GM12878 (cell line): ENCODE data around the gene CD83. TPM values are rescaled to one million over a fixed set of nuclear protein-coding genes. Genes with fewer than 3 reads are reported as not detected.

Source experiments
- ATAC-seq: fragments of 200-7000 bp; cut with Tn5 transposase; 3 replicates; pipeline ENCODE4 v1.9.1; 2020; ENCODE audit warnings: mild to moderate bottlenecking, moderate library complexity
- BruUV-seq: library from RNA; stranded (reverse); fragments of 400-500 nt; replicated peaks from 2 replicates; lab custom pipeline; 2021; lab: Mats Ljungman, UMichigan
- CTCF ChIA-PET: fragments of 300-600 bp; sonication (Branson Sonifier 250); formaldehyde crosslinking; extraction: SDS; loops from one replicate; lab custom pipeline; 2021; ENCODE audit warnings: inconsistent platforms; lab: Yijun Ruan, JAX
- POLR2A ChIA-PET: fragments of 350-600 bp; formaldehyde crosslinking; extraction: SDS; loops from one replicate; lab custom pipeline; 2021; ENCODE audit warnings: inconsistent platforms; lab: Charles Lee
- RAD21 ChIA-PET: fragments of 300-600 bp; sonication (Branson Sonifier 250); formaldehyde crosslinking; loops from one replicate; lab custom pipeline; 2023; ENCODE audit warnings: antibody characterized with exemption; ENCODE audit not compliant: unreplicated experiment; lab: Charles Lee
- SMC1A ChIA-PET: fragments of 300-600 bp; sonication (Branson Sonifier 250); formaldehyde crosslinking; loops from one replicate; lab custom pipeline; 2023; ENCODE audit not compliant: unreplicated experiment, uncharacterized antibody; lab: Charles Lee
- DNase-seq: peaks from one replicate; pipeline ENCODE4 v3.0.0-alpha.2; 2011; ENCODE audit warnings: low read depth, low spot score
- FAIRE-seq: peaks from 3 replicates; lab custom pipeline; 2011; peaks lifted over from hg19 to GRCh38; lab: Jason Lieb, UNC
- H2AFZ ChIP-seq: 2 replicates; pipeline ENCODE4 v1.6.0; 2011; ENCODE audit warnings: low read depth, low read length, control low read depth; ENCODE audit not compliant: control insufficient read depth
- H3K27ac ChIP-seq: 2 replicates; pipeline ENCODE4 v1.5.1; 2011; ENCODE audit warnings: control low read depth; ENCODE audit not compliant: control insufficient read depth, insufficient read depth
- H3K27me3 ChIP-seq, 2 experiments: replicated peaks in 1 of 2; 2 replicates each; pipeline versions ENCODE4 v1.6.0 to v1.6.1; 2011; ENCODE audit warnings: low read length in 1 of 2; ENCODE audit not compliant: control insufficient read depth in 2 of 2, insufficient read depth in 2 of 2
- H3K36me3 ChIP-seq, 2 experiments: 2 replicates each; pipeline ENCODE4 v1.5.1; 2011; ENCODE audit warnings: low read length in 1 of 2; ENCODE audit not compliant: control insufficient read depth in 2 of 2, insufficient read depth in 2 of 2
- H3K4me1 ChIP-seq: 2 replicates; pipeline ENCODE4 v1.6.1; 2011; ENCODE audit warnings: mild to moderate bottlenecking, low read length, moderate library complexity, mixed read lengths; ENCODE audit not compliant: control insufficient read depth, insufficient read depth
- H3K4me2 ChIP-seq: 2 replicates; pipeline ENCODE4 v1.6.0; 2011; ENCODE audit warnings: control low read depth; ENCODE audit not compliant: control insufficient read depth, insufficient read depth
- H3K4me3 ChIP-seq: fragments of 200-600 bp; sonication (generic); 2 replicates; pipeline ENCODE4 v1.5.1; 2016
- H3K79me2 ChIP-seq: 2 replicates; pipeline ENCODE4 v1.6.0; 2011; ENCODE audit warnings: low read length; ENCODE audit not compliant: control insufficient read depth, insufficient read depth
- H3K9ac ChIP-seq: 2 replicates; pipeline ENCODE4 v1.8.0; 2011; ENCODE audit warnings: low read length, control low read depth, mixed read lengths; ENCODE audit not compliant: control insufficient read depth, insufficient read depth
- H3K9me3 ChIP-seq: replicated peaks from 3 replicates; pipeline ENCODE4 v1.5.1; 2011; ENCODE audit warnings: mild to moderate bottlenecking, low read length; ENCODE audit not compliant: control insufficient read depth, insufficient read depth
- H4K20me1 ChIP-seq: 2 replicates; pipeline ENCODE4 v1.6.0; 2011; ENCODE audit not compliant: control insufficient read depth, insufficient read depth
- ATF7 ChIP-seq: fragments of 450-650 bp; IDR thresholded peaks from 2 replicates; pipeline ENCODE4 v1.6.1; 2016; ENCODE audit warnings: low read depth, mild to moderate bottlenecking
- DPF2 ChIP-seq: fragments of 450-650 bp; IDR thresholded peaks from 2 replicates; pipeline ENCODE4 v1.6.1; 2017; ENCODE audit warnings: mild to moderate bottlenecking
- EP300 ChIP-seq, 2 experiments: fragments of 150-350 bp in 1 of 2; IDR thresholded peaks; 2 replicates each; pipeline ENCODE4 v1.6.1; 2011 to 2012; ENCODE audit warnings: low read depth in 2 of 2, low read length in 2 of 2, borderline replicate concordance in 1 of 2, improper control_type of control experiment in 1 of 2, inconsistent platforms in 1 of 2; ENCODE audit not compliant: control insufficient read depth in 1 of 2
- HCFC1 ChIP-seq: fragments of 150-350 bp; IDR thresholded peaks from 2 replicates; pipeline ENCODE4 v1.6.1; 2014; ENCODE audit warnings: low read length
- JUND ChIP-seq: IDR thresholded peaks from 2 replicates; pipeline ENCODE4 v1.6.1; 2012; ENCODE audit warnings: low read depth, mild to moderate bottlenecking, low read length, improper control_type of control experiment, moderate library complexity
- NRF1 ChIP-seq: conservative IDR thresholded peaks from 2 replicates; pipeline ENCODE4 v1.6.1; 2011; ENCODE audit warnings: mild to moderate bottlenecking, low read depth, low read length, improper control_type of control experiment
- PBX3 ChIP-seq: IDR thresholded peaks from 2 replicates; pipeline ENCODE4 v1.6.1; 2011; ENCODE audit warnings: mild to moderate bottlenecking, low read depth, low read length, moderate library complexity; ENCODE audit not compliant: insufficient replicate concordance
- PML ChIP-seq: IDR thresholded peaks from 2 replicates; pipeline ENCODE4 v1.6.1; 2012; ENCODE audit warnings: low read length, inconsistent platforms
- RB1 ChIP-seq: fragments of 450-650 bp; formaldehyde crosslinking; IDR thresholded peaks from 2 replicates; pipeline ENCODE4 v1.6.1; 2017; ENCODE audit warnings: mild to moderate bottlenecking, borderline replicate concordance
- SMAD1 ChIP-seq: fragments of 450-650 bp; IDR thresholded peaks from 2 replicates; pipeline ENCODE4 v1.6.1; 2018; ENCODE audit warnings: mild to moderate bottlenecking, low read depth; ENCODE audit not compliant: partially characterized antibody
- WRNIP1 ChIP-seq: IDR thresholded peaks from 2 replicates; pipeline ENCODE4 v1.6.1; 2011; ENCODE audit warnings: low read depth, low read length, improper control_type of control experiment, borderline replicate concordance
- YY1 ChIP-seq: IDR thresholded peaks from 2 replicates; pipeline ENCODE4 v1.6.1; 2011; ENCODE audit warnings: low read depth, mild to moderate bottlenecking, low read length
- ZBTB40 ChIP-seq: fragments of 450-650 bp; IDR thresholded peaks from 2 replicates; pipeline ENCODE4 v1.6.1; 2016; ENCODE audit warnings: mild to moderate bottlenecking, moderate library complexity, borderline replicate concordance
- ZNF384 ChIP-seq: IDR thresholded peaks from 2 replicates; pipeline ENCODE4 v1.6.1; 2012; ENCODE audit warnings: low read depth, mild to moderate bottlenecking, low read length, improper control_type of control experiment, borderline replicate concordance
- WGBS: methylation state at CpG from one replicate; pipeline ENCODE4 v1.1.6; 2016; ENCODE audit warnings: low lambda C conversion rate; ENCODE audit not compliant: insufficient replicate concordance, insufficient coverage; ENCODE audit errors: missing lambda C conversion rate; 5-methylcytosine and 5-hydroxymethylcytosine counted together
- in situ Hi-C: fragments of 300-500 bp; cut with MboI; formaldehyde crosslinking; loops from 9 replicates; pipeline ENCODE4 v1.14.3; 2018; ENCODE audit warnings: mixed read lengths
- intact Hi-C: fragments of 100-400 bp; cut with micrococcal nuclease; formaldehyde crosslinking; loops from one replicate; pipeline ENCODE4 v1.14.2; 2022; ENCODE audit not compliant: unreplicated experiment
- polyA plus RNA-seq, 11 experiments: library from polyadenylated mRNA; depleted of rRNA in 4 of 11; unstranded in 6 of 11; stranded (reverse) in 5 of 11; fragments of >200 nt; fragmentation: Nextera tagmentation in 4 of 11; fragmentation: Illumina TruSeq in 1 of 11; extraction: Ambion mirVana in 4 of 11; extraction: Trizol in 1 of 11; gene quantifications; 1 replicate in 1 of 11; 2 replicates in 10 of 11; pipeline versions ENCODE4 v1.2.1 to v1.2.3, GENCODE V29; 2011 to 2016; ENCODE audit warnings: inconsistent platforms in 2 of 11, missing spikeins in 2 of 11, low read depth in 1 of 11
- total RNA-seq, 4 experiments: library from RNA; depleted of rRNA in 3 of 4; stranded (reverse); fragments of >200 nt in 3 of 4; fragmentation: Illumina TruSeq in 1 of 4; extraction: Trizol in 1 of 4; gene quantifications; 2 replicates each; pipeline versions ENCODE4 v1.2.1 to v1.2.3, GENCODE V29; 2013 to 2021
- TF ChIP-seq, protein P1 (sequence below): IDR thresholded peaks from 2 replicates; pipeline ENCODE4 v1.6.1; 2011; ENCODE audit warnings: low read depth, low read length, improper control_type of control experiment, borderline replicate concordance
- TF ChIP-seq, protein P2 (sequence below): IDR thresholded peaks from 2 replicates; pipeline ENCODE4 v1.6.1; 2012; ENCODE audit warnings: low read length, inconsistent platforms

CD83 gene
- total and polyA plus RNA-seq, 10 of the 15 experiments (the other 5 are each of a cell fraction or from before 2014, with no cell fraction given), result 76.1 to 174 (median 129) TPM

DNA sequence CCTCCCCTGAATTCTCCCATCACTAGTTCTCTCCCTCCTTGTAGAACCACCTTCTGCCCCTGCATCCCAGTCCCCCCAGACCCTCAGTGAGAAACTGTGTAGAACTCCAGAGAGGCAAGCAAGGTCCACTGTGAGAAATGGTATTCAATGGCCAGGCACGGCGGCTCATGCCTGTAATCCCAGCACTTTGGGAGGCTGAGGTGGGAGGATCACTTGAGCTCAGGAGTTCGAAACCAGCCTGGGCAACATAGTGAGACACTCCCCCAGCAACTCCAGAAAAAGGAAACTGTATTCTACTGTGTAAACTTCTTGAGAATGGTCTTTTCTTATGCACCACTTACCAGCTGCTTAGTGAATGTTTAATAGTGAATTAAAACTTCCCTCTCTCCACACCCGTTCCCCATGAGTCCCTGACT lies 8.2 kb upstream of the CD83 start:
- ChIA-PET CTCF (interaction anchor here (1.0 to 4.2 kb wide), 13 partner anchors 9 to 58 kb away, joined by 3 to 54 read pairs (median 13); partner anchors contain the start of gene CD83), RAD21 (interaction anchor here (0.8 to 6.9 kb wide), 12 partner anchors 11 to 63 kb away, joined by 3 to 164 read pairs (median 12); partner anchors contain the start of gene CD83), POLR2A (interaction anchor here (1.1 to 7.2 kb wide), 12 partner anchors 8 to 42 kb away, joined by 3 to 126 read pairs (median 12); partner anchors contain the start of gene CD83), SMC1A (interaction anchor here (0.6 to 8.6 kb wide), 15 partner anchors 8 to 871 kb away, joined by 3 to 319 read pairs (median 15); no protein-coding TSS in a partner anchor)
- in situ Hi-C loops, result loop anchor here (25.0 kb wide), 1 partner anchor 1747 kb away; no protein-coding TSS in a partner anchor
- no TSS peak for BruUV-seq
- H3K9me3 ChIP-seq, result peaks cover 15% of the 10 kb centered on the region
- 1% methylated on average over 4 of the region's 4 CpGs for whole genome bisulfite sequencing
- H3K79me2 ChIP-seq, result no peaks in the 10 kb centered on the region
- intact Hi-C loops, result loop anchor here (2.0 to 5.0 kb wide), 3 partner anchors 13 to 768 kb away; no protein-coding TSS in a partner anchor
- H3K27me3 ChIP-seq, result no peaks in the 10 kb centered on the region
- peak overlapping the region; percentile 85 for H3K27ac ChIP-seq
- H4K20me1 ChIP-seq, result no peaks in the 10 kb centered on the region
- ATAC-seq, result no peak; the same call in 2 of the 3 replicates
- H3K4me3 ChIP-seq, result peak overlapping the region; percentile 32; the same call in 1 of the 2 replicates
- H2AFZ ChIP-seq, result no peak overlapping the region
- H3K36me3 ChIP-seq, result no peaks in the 10 kb centered on the region
- FAIRE-seq, result no peak
- DNase-seq, result no peak
- peak overlapping the region; percentile 75 for H3K9ac ChIP-seq
- H3K4me2 ChIP-seq, result peak overlapping the region; percentile 73
- peaks cover 43% of the 10 kb centered on the region for H3K4me1 ChIP-seq
- TF ChIP-seq ZNF384 (no peak; the same call in 1 of the 2 replicates), YY1 (no peak), WRNIP1 (no peak), PML (no peak), JUND (no peak), SMAD1 (no peak), ATF7 (no peak), EP300 (IDR thresholded peaks at IDR 0.05; ENCODE audit: borderline replicate concordance in 1 of 2, control insufficient read depth in 1 of 2, low read depth in 2 of 2, low read length in 2 of 2) (no peak), PBX3 (no peak), DPF2 (no peak; the same call in 1 of the 2 replicates), HCFC1 (0 out of 2 replicates have a peak, but pooled peaks have one; percentile 10), NRF1 (no peak), RB1 (no peak), ZBTB40 (no peak)
- TF ChIP-seq, protein P1, sequence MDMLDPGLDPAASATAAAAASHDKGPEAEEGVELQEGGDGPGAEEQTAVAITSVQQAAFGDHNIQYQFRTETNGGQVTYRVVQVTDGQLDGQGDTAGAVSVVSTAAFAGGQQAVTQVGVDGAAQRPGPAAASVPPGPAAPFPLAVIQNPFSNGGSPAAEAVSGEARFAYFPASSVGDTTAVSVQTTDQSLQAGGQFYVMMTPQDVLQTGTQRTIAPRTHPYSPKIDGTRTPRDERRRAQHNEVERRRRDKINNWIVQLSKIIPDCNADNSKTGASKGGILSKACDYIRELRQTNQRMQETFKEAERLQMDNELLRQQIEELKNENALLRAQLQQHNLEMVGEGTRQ, result no peak
- TF ChIP-seq, protein P2, sequence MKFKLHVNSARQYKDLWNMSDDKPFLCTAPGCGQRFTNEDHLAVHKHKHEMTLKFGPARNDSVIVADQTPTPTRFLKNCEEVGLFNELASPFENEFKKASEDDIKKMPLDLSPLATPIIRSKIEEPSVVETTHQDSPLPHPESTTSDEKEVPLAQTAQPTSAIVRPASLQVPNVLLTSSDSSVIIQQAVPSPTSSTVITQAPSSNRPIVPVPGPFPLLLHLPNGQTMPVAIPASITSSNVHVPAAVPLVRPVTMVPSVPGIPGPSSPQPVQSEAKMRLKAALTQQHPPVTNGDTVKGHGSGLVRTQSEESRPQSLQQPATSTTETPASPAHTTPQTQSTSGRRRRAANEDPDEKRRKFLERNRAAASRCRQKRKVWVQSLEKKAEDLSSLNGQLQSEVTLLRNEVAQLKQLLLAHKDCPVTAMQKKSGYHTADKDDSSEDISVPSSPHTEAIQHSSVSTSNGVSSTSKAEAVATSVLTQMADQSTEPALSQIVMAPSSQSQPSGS, result no peak
